HG03196 (cell line): ENCODE measurements around the gene MICAL1.
"Not testable (repeated sequence)": the region's sequence is repeated elsewhere in the genome, so short reads cannot be mapped to it uniquely, and the experiment has no call there.

Source experiments
- ATAC-seq: cut with Tn5 transposase; IDR thresholded peaks from one replicate; pipeline ENCODE4 v1.9.1; 2021; ENCODE audit not compliant: unreplicated experiment

MICAL1 gene

GRCh38 chr6:109478222-109478805 lies 22.7 kb upstream of the MICAL1 start:
- ATAC-seq, result no peak

DNA sequence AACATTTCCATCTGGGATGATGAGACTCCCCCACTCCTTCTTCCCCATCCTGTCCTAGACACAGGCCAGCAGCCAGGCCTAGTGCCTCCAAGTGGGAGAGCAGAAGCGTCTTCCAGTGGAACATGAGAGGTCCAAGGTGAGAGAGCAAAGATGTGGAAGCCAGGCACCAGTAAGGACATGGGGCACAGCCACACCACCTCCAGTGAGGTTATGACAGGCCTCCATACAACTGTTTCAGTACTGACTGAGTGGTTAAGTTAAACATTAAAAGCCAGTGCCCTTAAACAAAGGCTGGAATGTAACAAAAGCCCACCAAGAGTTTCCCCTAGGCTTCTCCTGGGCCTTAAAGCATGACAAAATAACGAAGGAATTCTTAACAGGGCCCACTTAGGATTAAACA lies 22.2 kb upstream of the MICAL1 start:
- peak; percentile 42 for ATAC-seq

GRCh38 chr6:109477184-109477583 lies 21.6 kb upstream of the MICAL1 start:
- ATAC-seq, result no peak

DNA sequence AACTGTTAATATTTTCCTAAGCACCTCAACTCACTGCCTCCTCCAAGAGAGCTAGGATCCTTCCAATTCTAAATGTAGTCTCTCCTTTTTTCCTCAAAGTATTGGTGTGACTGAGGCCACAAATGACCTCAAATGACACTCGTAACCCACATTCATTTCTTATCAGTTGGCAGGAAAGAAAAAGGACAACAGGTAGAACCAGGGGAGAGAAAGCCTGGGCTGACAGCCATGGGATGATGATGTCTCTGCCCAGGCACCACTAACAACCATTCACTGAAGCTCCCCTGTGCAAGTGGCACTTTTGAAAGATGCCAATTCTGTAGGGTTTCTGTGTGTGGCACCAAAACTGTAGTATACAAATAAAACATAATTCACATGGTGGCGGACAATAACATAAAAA lies 20.1 kb upstream of the MICAL1 start:
- no peak for ATAC-seq

DNA sequence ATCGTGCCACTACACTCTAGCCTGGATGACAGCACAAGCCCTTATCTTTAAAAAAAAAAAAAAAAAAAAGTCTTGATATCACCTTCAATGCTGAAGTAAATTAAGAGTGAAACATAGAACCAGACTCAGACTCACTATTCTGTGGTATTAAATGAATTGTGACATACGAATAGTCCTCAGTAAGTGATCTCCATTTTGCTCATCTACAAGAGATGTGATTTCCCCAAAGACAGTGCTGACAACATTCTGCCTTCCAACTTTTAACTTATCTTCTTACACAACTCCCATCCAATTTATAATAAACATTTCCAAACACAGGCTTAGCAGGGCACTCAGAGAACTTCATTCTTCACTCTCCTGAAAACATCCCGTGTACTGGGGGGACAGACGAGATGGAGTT lies 19.4 kb upstream of the MICAL1 start:
- no peak for ATAC-seq

DNA sequence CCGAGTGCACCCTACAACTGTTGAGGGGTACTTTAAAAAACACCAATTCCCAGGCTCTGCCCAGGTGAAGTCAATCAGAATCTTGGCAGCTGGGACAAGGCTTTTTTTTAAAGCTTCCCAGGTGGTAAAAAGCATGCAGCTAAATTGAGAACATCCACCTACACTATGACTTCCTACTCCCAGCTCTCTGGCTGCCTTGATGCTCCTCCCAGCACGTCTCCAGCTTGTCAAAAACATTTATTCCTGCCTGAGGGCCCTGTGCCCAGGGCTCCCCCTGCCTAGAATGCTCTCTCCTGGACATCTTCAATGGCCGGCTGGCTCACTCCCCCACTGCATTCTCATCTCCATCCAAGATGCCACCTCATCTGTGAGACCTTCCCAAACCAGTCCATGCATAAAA lies 17.5 kb upstream of the MICAL1 start:
- no peak for ATAC-seq

DNA sequence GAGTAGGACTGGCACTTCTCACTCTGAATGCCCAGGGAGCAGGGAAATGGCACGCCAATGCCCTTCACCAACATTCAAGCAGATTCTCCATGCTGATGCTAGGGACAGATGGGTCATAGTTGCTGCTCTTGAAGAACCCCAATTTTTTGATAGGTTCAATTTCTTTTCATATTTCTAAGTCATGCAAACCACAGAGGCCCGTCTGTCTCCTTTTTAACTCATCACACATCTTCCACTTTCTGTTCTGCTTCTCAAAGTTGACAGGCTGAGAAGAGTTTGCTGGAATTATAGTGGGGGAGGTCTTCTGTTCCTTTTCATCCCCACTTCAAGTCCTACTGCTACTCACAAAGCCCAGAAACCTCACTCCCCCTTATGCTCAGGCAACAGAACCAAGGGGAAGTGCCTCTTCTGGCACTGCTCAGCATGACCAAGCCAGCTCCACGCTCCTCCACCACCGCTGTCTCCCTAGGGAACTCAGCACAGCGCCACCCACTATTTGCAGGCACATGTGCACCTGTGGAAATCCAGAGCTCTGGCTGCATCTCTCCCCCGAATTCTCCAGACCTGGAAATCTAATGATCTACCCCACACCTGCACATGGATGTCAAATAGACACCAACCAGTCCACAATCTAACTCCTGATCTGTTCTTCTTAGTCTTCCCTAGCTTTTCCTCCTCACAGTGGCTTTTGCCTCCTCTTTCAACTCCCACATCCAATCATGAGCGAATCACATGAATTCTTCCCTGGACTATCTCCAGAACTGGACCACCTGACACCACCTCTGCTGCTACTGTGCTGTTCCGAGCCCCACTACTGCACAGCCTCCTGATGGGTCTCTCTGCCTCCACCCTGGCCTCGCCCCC lies 16.8 kb upstream of the MICAL1 start:
- peak; percentile 77 for ATAC-seq

DNA sequence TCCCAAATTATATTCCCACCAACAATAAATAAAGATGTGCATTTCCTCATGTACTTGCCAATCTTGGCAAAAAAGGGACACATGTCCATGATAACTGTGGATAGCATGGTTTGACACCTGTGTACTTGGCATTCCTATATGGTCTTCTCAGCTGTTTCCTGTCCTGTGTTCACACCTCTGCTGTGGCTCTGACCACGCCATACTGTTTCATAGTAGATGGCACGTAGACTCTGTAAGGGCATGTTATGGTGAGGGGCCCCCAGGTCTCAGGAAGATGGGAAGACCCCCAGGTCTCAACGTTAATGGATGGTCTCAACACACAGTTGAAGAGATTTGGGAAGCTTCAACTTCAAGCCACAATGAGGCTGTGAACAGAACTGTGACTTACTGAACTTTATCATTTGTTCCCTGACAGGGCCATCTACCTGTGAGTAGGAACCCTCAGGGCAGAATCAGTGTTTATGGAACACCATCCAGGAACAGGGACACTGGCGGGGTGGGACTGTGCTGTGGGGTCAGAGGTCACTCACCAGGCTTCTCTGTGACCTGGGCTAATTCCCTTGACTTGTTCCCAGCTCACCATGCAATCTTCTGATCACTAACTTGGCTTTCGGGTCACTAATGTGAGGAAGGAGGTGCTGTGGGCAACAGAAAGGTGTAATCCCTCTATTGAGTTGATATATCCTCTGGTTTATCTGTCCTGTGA lies 15.7 kb upstream of the MICAL1 start:
- ATAC-seq, result no peak

DNA sequence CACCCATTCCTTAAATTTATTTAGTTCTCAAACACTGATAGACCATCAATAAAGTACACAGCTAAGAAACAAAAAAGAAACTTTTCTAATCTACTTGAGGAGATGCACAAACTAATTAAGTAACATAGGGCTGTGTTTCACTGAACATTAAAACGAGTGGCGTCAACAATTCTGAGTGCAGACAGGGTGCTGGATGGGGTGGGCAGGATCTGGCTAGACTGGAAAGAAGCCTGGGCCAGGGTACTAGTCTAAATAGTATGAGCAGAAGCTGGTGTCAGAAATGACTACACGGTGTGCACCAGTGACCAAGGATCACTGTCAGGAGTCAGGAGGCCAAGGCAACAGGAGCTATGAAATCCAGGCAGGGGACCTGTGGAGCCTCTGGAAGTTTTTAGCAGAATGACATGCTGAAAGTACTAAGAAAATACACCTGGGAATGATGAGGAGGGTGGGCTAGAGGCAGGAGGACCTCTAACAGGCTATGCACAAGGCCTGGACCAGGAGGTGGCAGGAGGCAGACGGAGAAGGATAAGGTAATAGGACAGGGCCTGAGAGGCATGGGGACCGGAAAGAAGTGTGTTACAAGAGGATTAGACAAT lies 14.1 kb upstream of the MICAL1 start:
- no peak for ATAC-seq

GRCh38 chr6:109467696-109468095 lies 12.1 kb upstream of the MICAL1 start:
- no peak for ATAC-seq

GRCh38 chr6:109466212-109466923 lies 10.8 kb upstream of the MICAL1 start:
- ATAC-seq, result no peak

- no peak for ATAC-seq
Measured at GRCh38 chr6:109465772-109466171, 10.2 kb upstream of the MICAL1 start.

DNA sequence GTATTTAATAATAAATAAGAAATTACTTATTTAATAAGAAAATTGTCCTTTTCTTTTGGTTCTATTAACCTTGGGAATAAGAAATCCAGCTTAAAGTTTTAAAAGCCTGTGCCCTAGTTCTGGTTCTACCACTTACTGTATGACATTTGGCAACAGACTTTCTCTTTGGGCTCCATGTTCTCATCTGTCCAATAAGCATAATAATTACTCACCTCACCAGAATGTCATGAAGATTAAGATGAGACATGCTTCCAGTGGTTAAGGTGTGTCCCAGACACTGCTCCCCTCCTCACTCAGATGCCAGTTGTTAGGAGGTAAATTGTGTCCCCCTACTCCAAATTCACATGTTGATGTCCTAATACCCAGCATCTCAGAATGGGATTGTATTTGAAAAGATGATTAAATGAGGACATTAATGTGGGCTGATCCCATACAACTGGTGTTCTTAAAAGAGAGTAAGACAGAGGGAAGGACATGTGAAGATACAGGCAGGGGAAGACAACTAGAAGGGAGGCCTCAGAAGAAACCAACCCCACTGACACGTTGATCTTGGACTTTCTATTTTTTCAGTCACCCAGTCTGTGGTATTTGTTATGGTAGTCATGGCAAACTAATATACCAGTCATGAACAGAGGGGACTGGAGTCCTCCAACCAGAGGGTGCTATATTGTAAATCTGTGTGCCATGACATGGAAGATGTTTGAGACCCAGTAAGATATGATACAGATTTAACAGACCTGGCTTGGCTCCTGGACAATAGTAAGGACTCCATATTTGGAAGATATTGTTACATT lies 6.4 kb upstream of the MICAL1 start:
- no peak for ATAC-seq

- ATAC-seq, result not testable (repeated sequence)
Measured at GRCh38 chr6:109461205-109461604, 5.6 kb upstream of the MICAL1 start.

- no peak for ATAC-seq
Measured at GRCh38 chr6:109460161-109460829, 4.7 kb upstream of the MICAL1 start.

DNA sequence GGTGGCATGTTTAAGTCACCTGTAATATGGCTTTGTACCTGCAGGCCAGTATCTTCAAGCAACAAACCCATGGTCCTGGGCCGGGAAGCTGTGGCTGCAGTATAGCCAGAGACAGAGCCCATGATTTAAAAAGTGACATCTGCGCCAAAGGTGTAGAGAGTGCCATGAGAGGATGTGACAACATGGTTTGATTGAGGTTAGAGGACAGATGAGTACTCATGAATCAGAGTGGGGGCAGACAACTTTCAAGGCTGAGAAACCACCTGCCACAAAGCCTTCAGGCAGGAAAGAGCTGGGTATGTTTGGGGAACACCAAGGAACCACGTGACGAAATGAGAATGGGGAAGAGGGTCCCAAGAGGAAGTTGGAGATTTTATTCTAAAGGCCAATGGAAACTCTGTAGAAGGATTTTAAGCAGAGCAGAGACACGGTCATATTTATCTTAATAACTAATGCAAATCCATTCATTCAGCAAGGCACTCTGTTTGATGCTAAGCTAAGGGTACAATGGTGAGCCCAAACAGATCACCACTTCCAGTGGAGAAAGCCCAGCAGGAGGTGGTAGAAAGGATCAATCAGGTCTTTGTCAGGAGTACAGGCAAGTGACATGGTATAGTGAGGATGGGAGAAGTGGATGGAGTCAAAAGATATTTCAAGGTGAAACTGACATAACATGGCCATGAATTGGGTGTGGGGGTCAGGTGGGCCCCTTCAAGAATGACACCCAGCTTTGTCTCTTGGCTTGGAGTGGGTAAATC lies 3.4 kb upstream of the MICAL1 start:
- ATAC-seq, result no peak

- no peak for ATAC-seq
Measured at GRCh38 chr6:109457562-109457996, 2.0 kb upstream of the MICAL1 start.

GRCh38 chr6:109456710-109457561 lies 1.4 kb upstream of the MICAL1 start:
- ATAC-seq, result no peak
